ENCODE data around the gene SPACDR. TPM values are rescaled to one million over a fixed set of nuclear protein-coding genes. Genes with fewer than 3 reads are reported as not detected.

SPACDR gene
- total RNA-seq, 1 experiment from 2014 or later: 1.5 TPM

GRCh38 chr7:100488333-100489095, 24.5 kb upstream of the SPACDR start:
- Histone ChIP-seq H3K27me3 (ENCODE audit: control insufficient read depth, insufficient read depth, low read length) (no peaks in the 10 kb centered on the region), H3K4me1 (ENCODE audit: control insufficient read depth, insufficient read depth, low read length) (peaks cover 17% of the 10 kb centered on the region), H3K27ac (ENCODE audit: low read length) (no peak overlapping the region), H3K4me3 (ENCODE audit: low read depth in 2 of 2, low read length in 2 of 2) (no peak overlapping the region), H3K36me3 (ENCODE audit: control insufficient read depth, insufficient read depth, low read length) (no peaks in the 10 kb centered on the region), H3K9me3 (ENCODE audit: control insufficient read depth, insufficient read depth, low read depth, low read length) (no peaks in the 10 kb centered on the region)
- DNase-seq (ENCODE audit: low read depth, low spot score) (no peak), ATAC-seq (no peak)
- BruUV-seq (replicated peaks): no TSS peak
- no peak for TF ChIP-seq TCF7L2 (IDR thresholded peaks at IDR 0.05; ENCODE audit: low read depth, low read length)
- no peak for TF ChIP-seq SIN3A (IDR thresholded peaks at IDR 0.05; ENCODE audit: borderline replicate concordance, insufficient read depth, low read depth, low read length)
- no peak for TF ChIP-seq REST (IDR thresholded peaks at IDR 0.05; ENCODE audit: insufficient read depth in 1 of 2, low read depth in 2 of 2, low read length in 1 of 2)
- TF ChIP-seq, protein P1, sequence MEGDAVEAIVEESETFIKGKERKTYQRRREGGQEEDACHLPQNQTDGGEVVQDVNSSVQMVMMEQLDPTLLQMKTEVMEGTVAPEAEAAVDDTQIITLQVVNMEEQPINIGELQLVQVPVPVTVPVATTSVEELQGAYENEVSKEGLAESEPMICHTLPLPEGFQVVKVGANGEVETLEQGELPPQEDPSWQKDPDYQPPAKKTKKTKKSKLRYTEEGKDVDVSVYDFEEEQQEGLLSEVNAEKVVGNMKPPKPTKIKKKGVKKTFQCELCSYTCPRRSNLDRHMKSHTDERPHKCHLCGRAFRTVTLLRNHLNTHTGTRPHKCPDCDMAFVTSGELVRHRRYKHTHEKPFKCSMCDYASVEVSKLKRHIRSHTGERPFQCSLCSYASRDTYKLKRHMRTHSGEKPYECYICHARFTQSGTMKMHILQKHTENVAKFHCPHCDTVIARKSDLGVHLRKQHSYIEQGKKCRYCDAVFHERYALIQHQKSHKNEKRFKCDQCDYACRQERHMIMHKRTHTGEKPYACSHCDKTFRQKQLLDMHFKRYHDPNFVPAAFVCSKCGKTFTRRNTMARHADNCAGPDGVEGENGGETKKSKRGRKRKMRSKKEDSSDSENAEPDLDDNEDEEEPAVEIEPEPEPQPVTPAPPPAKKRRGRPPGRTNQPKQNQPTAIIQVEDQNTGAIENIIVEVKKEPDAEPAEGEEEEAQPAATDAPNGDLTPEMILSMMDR (IDR thresholded peaks at IDR 0.05): no peak
- TF ChIP-seq POLR2AphosphoS5 (IDR thresholded peaks at IDR 0.05; ENCODE audit: low read depth, low read length): no peak
- in situ Hi-C loops (cut with HindIII; ENCODE audit: low pct_unique_long_range_greater_than_20kb, low sequenced_read_pairs) (no loop called here), intact Hi-C loops (cut with micrococcal nuclease; ENCODE audit: unreplicated experiment) (no loop called here)
- ChIA-PET POLR2A (no interaction called here), CTCF (no interaction called here)

- DNase-seq (ENCODE audit: low read depth, low spot score) (no peak), ATAC-seq (no peak)
- no TSS peak for BruUV-seq (replicated peaks)
- Histone ChIP-seq H3K27ac (ENCODE audit: low read length) (no peak overlapping the region), H3K27me3 (ENCODE audit: control insufficient read depth, insufficient read depth, low read length) (no peaks in the 10 kb centered on the region), H3K36me3 (ENCODE audit: control insufficient read depth, insufficient read depth, low read length) (no peaks in the 10 kb centered on the region), H3K4me1 (ENCODE audit: control insufficient read depth, insufficient read depth, low read length) (peaks cover 25% of the 10 kb centered on the region), H3K9me3 (ENCODE audit: control insufficient read depth, insufficient read depth, low read depth, low read length) (no peaks in the 10 kb centered on the region), H3K4me3 (ENCODE audit: low read depth in 2 of 2, low read length in 2 of 2) (no peak overlapping the region)
- intact Hi-C loops (cut with micrococcal nuclease; ENCODE audit: unreplicated experiment): no loop called here
- in situ Hi-C loops (cut with HindIII; ENCODE audit: low pct_unique_long_range_greater_than_20kb, low sequenced_read_pairs): no loop called here
- ChIA-PET POLR2A (no interaction called here), CTCF (no interaction called here)
- TF ChIP-seq TCF7L2 (IDR thresholded peaks at IDR 0.05; ENCODE audit: low read depth, low read length) (no peak), POLR2AphosphoS5 (IDR thresholded peaks at IDR 0.05; ENCODE audit: low read depth, low read length) (no peak)
- TF ChIP-seq, protein P1 (IDR thresholded peaks at IDR 0.05): no peak
These were observed 22.8 kb upstream of the SPACDR start for GRCh38 chr7:100486753-100487446.

All from Panc1 (cell line).